PC-9 (cell line): Measurements from ENCODE around the gene TPD52L1.

Source experiments
- EZH2 ChIP-seq: fragments of 200-600 bp; sonication (generic); IDR thresholded peaks from 2 replicates; pipeline ENCODE4 v1.8.0; 2017; ENCODE audit warnings: antibody characterized with exemption, low read depth
- TF ChIP-seq, protein P1 (sequence below): fragments of 200-600 bp; sonication (generic); conservative IDR thresholded peaks from 2 replicates; pipeline ENCODE4 v1.6.1; 2017; ENCODE audit warnings: mixed run types, antibody characterized with exemption, mild to moderate bottlenecking, moderate library complexity

DNA sequence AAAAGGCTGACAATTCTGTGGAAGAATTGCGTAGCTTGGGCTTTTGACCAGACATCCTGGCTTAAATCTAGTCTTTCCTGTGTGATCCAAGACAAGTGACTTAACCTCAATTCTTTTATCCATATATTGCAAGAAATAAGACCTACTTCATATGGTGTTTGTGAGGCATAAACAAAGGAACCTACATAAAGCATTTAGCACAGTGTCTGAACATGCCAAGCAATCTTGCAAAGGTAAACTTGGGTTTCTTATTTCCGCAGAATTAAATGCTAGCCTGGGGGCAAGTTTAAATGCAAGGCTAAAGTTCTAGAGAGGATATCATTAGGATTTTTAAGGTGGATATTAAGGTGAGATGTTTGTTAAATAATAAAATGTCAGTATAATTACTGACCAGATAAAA is 100.3 kb downstream of the TPD52L1 start:
- no peak for TF ChIP-seq EZH2
- TF ChIP-seq, protein P1, sequence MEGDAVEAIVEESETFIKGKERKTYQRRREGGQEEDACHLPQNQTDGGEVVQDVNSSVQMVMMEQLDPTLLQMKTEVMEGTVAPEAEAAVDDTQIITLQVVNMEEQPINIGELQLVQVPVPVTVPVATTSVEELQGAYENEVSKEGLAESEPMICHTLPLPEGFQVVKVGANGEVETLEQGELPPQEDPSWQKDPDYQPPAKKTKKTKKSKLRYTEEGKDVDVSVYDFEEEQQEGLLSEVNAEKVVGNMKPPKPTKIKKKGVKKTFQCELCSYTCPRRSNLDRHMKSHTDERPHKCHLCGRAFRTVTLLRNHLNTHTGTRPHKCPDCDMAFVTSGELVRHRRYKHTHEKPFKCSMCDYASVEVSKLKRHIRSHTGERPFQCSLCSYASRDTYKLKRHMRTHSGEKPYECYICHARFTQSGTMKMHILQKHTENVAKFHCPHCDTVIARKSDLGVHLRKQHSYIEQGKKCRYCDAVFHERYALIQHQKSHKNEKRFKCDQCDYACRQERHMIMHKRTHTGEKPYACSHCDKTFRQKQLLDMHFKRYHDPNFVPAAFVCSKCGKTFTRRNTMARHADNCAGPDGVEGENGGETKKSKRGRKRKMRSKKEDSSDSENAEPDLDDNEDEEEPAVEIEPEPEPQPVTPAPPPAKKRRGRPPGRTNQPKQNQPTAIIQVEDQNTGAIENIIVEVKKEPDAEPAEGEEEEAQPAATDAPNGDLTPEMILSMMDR = no peak
